Endothelial cell of umbilical vein (primary cell): Measurements from ENCODE around the gene SOX5. TPM values are rescaled to one million over a fixed set of nuclear protein-coding genes. Genes with fewer than 3 reads are reported as not detected.

ENCODE experiments used
- BruUV-seq: library from RNA; stranded (reverse); fragments of 400-500 nt; replicated peaks from 2 replicates; lab custom pipeline; 2021; lab: Mats Ljungman, UMichigan
- CTCF ChIA-PET: fragments of 300-600, 350-600 bp; sonication (Branson Sonifier 250); formaldehyde crosslinking; loops from one replicate; lab custom pipeline; 2021; ENCODE audit warnings: antibody characterized with exemption, inconsistent platforms; lab: Charles Lee
- POLR2A ChIA-PET: fragments of 300-600, 350-600 bp; sonication (Branson Sonifier 250); formaldehyde crosslinking; loops from one replicate; lab custom pipeline; 2021; ENCODE audit warnings: antibody characterized with exemption, inconsistent platforms; lab: Charles Lee
- DNase-seq: peaks from one replicate; pipeline ENCODE4 v3.0.0-alpha.2; 2011; ENCODE audit warnings: low read depth, low spot score
- FAIRE-seq: peaks from 2 replicates; lab custom pipeline; 2011; peaks lifted over from hg19 to GRCh38; lab: Jason Lieb, UNC
- H2AFZ ChIP-seq: 2 replicates; pipeline ENCODE4 v1.6.0; 2012; ENCODE audit warnings: low read depth, low read length, control low read depth, inconsistent platforms
- H3K27ac ChIP-seq: 2 replicates; pipeline ENCODE4 v1.5.1; 2011; ENCODE audit warnings: low read depth, mild to moderate bottlenecking, control low read depth, low read length, moderate library complexity; ENCODE audit not compliant: insufficient read depth
- H3K27me3 ChIP-seq, 2 experiments: 2 replicates each; pipeline versions ENCODE4 v1.6.0 to v1.6.1; 2011; ENCODE audit warnings: low read length in 2 of 2, mixed read lengths in 1 of 2; ENCODE audit not compliant: control insufficient read depth in 2 of 2, insufficient read depth in 2 of 2
- H3K36me3 ChIP-seq, 2 experiments: 2 replicates in 1 of 2; 3 replicates in 1 of 2; pipeline ENCODE4 v1.5.1; 2011; ENCODE audit warnings: low read length in 2 of 2, mild to moderate bottlenecking in 1 of 2, moderate library complexity in 1 of 2; ENCODE audit not compliant: control insufficient read depth in 2 of 2, insufficient read depth in 2 of 2; ENCODE audit errors: extremely low read depth in 1 of 2
- H3K4me1 ChIP-seq: 3 replicates; pipeline ENCODE4 v1.5.1; 2011; ENCODE audit warnings: mild to moderate bottlenecking, low read length; ENCODE audit not compliant: control insufficient read depth, insufficient read depth; ENCODE audit errors: extremely low read depth
- H3K4me2 ChIP-seq: 2 replicates; pipeline ENCODE4 v1.6.1; 2011; ENCODE audit warnings: low read length, control low read depth, mixed read lengths; ENCODE audit not compliant: insufficient read depth
- H3K4me3 ChIP-seq, 3 experiments: fragments of 200-600 bp in 1 of 3; sonication (generic), shearing (Covaris generic) in 1 of 3; replicated peaks in 1 of 3; 2 replicates each; pipeline ENCODE4 v1.5.1; 2011 to 2016; ENCODE audit warnings: control low read depth in 3 of 3, low read length in 3 of 3, mild to moderate bottlenecking in 2 of 3, inconsistent platforms in 1 of 3, low read depth in 1 of 3, moderate library complexity in 1 of 3; ENCODE audit not compliant: insufficient read depth in 1 of 3
- H3K79me2 ChIP-seq: 2 replicates; pipeline ENCODE4 v1.6.0; 2012; ENCODE audit warnings: low read length, inconsistent platforms; ENCODE audit not compliant: control insufficient read depth, insufficient read depth
- H3K9ac ChIP-seq: replicated peaks from 2 replicates; pipeline ENCODE3; 2011; ENCODE audit warnings: low read length, control low read depth; ENCODE audit not compliant: insufficient read depth; ENCODE audit errors: extremely low read depth
- H3K9me1 ChIP-seq: replicated peaks from 3 replicates; pipeline ENCODE4 v1.6.0; 2011; ENCODE audit warnings: mild to moderate bottlenecking, low read length; ENCODE audit not compliant: control insufficient read depth, insufficient read depth; ENCODE audit errors: extremely low read depth
- H3K9me3 ChIP-seq: replicated peaks from 2 replicates; pipeline ENCODE4 v1.5.1; 2012; ENCODE audit warnings: low read length, inconsistent platforms; ENCODE audit not compliant: control insufficient read depth, insufficient read depth
- H4K20me1 ChIP-seq: replicated peaks from 2 replicates; pipeline ENCODE3; 2011; ENCODE audit warnings: mild to moderate bottlenecking, low read length; ENCODE audit not compliant: control insufficient read depth, insufficient read depth; ENCODE audit errors: extremely low read depth
- CTCF ChIP-seq, 2 donors: IDR thresholded peaks; 1 replicate in 1 of 2; 2 replicates in 1 of 2; pipeline ENCODE4 v1.5.1; 2011; ENCODE audit warnings: low read length in 2 of 2, mild to moderate bottlenecking in 2 of 2, moderate library complexity in 2 of 2, control low read depth in 1 of 2, inconsistent platforms in 1 of 2, low read depth in 1 of 2; ENCODE audit not compliant: insufficient read depth in 1 of 2; ENCODE audit errors: extremely low read depth in 1 of 2
- EZH2 ChIP-seq: IDR thresholded peaks from 2 replicates; pipeline ENCODE4 v1.6.1; 2012; ENCODE audit warnings: borderline replicate concordance, low read depth, mild to moderate bottlenecking, moderate library complexity, low read length, inconsistent platforms; ENCODE audit not compliant: severe bottlenecking
- FOS ChIP-seq: IDR thresholded peaks from 2 replicates; pipeline ENCODE4 v1.6.1; 2011; ENCODE audit warnings: mild to moderate bottlenecking, low read length, moderate library complexity, borderline replicate concordance; ENCODE audit not compliant: insufficient read depth
- GATA2 ChIP-seq: IDR thresholded peaks from 2 replicates; pipeline ENCODE4 v1.7.0; 2011; ENCODE audit warnings: low read depth, mild to moderate bottlenecking, moderate library complexity, mixed read lengths, low read length; ENCODE audit not compliant: insufficient read length, insufficient read depth
- JUN ChIP-seq: IDR thresholded peaks from 2 replicates; pipeline ENCODE4 v1.6.1; 2011; ENCODE audit warnings: borderline replicate concordance, low read depth; ENCODE audit not compliant: insufficient read length, insufficient read depth
- MAX ChIP-seq: IDR thresholded peaks from 2 replicates; pipeline ENCODE4 v1.6.1; 2011; ENCODE audit not compliant: insufficient read depth, insufficient read length
- MYC ChIP-seq: IDR thresholded peaks from one replicate; pipeline ENCODE4 v1.6.1; 2011; ENCODE audit warnings: mild to moderate bottlenecking, low read depth, low read length
- POLR2A ChIP-seq: IDR thresholded peaks from 2 replicates; pipeline ENCODE4 v1.6.1; 2012; ENCODE audit warnings: low read depth, mild to moderate bottlenecking, control low read depth, low read length
- POLR2AphosphoS5 ChIP-seq: IDR thresholded peaks from 2 replicates; pipeline ENCODE4 v1.6.1; 2012; ENCODE audit warnings: low read depth, mild to moderate bottlenecking, control low read depth, low read length, moderate library complexity; ENCODE audit not compliant: insufficient read depth
- dilution Hi-C: fragments of 300-500 bp; cut with MboI; formaldehyde crosslinking; loops from one replicate; pipeline ENCODE4 v1.15.0; 2019; ENCODE audit warnings: low sequenced_read_pairs; ENCODE audit not compliant: extremely low pct_ligation_motif_present
- intact Hi-C: fragments of 100-400 bp; cut with micrococcal nuclease; formaldehyde crosslinking; loops from one replicate; pipeline ENCODE4 v1.10.0; 2022
- polyA plus RNA-seq, 4 experiments: library from polyadenylated mRNA; depleted of rRNA in 3 of 4; stranded (reverse) in 3 of 4; unstranded in 1 of 4; fragments of >200 nt; gene quantifications; 2 replicates each; pipeline versions ENCODE4 v1.2.1 to v1.2.3, GENCODE V29; 2011 to 2012; ENCODE audit warnings: missing spikeins in 1 of 4
- total RNA-seq: library from RNA; stranded (reverse); gene quantifications from 2 replicates; pipeline ENCODE4 v1.2.3, GENCODE V29; 2021

SOX5 gene
- total and polyA plus RNA-seq, 2 donors (not counting 3 experiments of a cell fraction or from before 2014, with no cell fraction given): 0.63 to 3.5 TPM

- POLR2A ChIA-PET: no interaction called here
Observed at GRCh38 chr12:23561364-23562345, 387.8 kb downstream of the SOX5 start.

GRCh38 chr12:23560611-23561010, 388.9 kb downstream of the SOX5 start:
- Histone ChIP-seq H3K4me1 (no peaks in the 10 kb centered on the region), H3K9me3 (no peaks in the 10 kb centered on the region), H3K79me2 (no peaks in the 10 kb centered on the region), H3K9me1 (no peaks in the 10 kb centered on the region), H4K20me1 (no peaks in the 10 kb centered on the region), H3K36me3 (no peaks in the 10 kb centered on the region), H2AFZ (no peak overlapping the region), H3K4me3 (no peak overlapping the region), H3K27me3 (no peaks in the 10 kb centered on the region), H3K9ac (no peak overlapping the region), H3K4me2 (no peak overlapping the region), H3K27ac (no peak overlapping the region)
- no TSS peak for BruUV-seq
- dilution Hi-C loops (no loop called here), intact Hi-C loops (no loop called here)
- ChIA-PET CTCF (no interaction called here), POLR2A (no interaction called here)
- no peak for FAIRE-seq
- no peak for DNase-seq
- TF ChIP-seq POLR2A: no peak
- no peak for TF ChIP-seq MYC
- no peak for TF ChIP-seq CTCF (IDR thresholded peaks at IDR 0.05; ENCODE audit: extremely low read depth in 1 of 2, insufficient read depth in 1 of 2, low read depth in 1 of 2, low read length in 2 of 2)
- no peak for TF ChIP-seq MAX
- TF ChIP-seq EZH2: no peak
- TF ChIP-seq POLR2AphosphoS5: no peak
- no peak for TF ChIP-seq FOS
- no peak for TF ChIP-seq GATA2
- TF ChIP-seq JUN: no peak

More at GRCh38 chr12:23561364-23562345, 387.8 kb downstream of the SOX5 start:
- H3K27me3 ChIP-seq: no peaks in the 10 kb centered on the region
- TF ChIP-seq MYC (no peak), JUN (no peak), POLR2A (no peak)
- no peak overlapping the region for H3K4me2 ChIP-seq
- DNase-seq: no peak
- H3K9me1 ChIP-seq: no peaks in the 10 kb centered on the region
- H3K4me1 ChIP-seq: no peaks in the 10 kb centered on the region
- H3K9ac ChIP-seq: no peak overlapping the region
- dilution Hi-C loops (no loop called here), intact Hi-C loops (no loop called here)
- no peaks in the 10 kb centered on the region for H3K79me2 ChIP-seq
- no peak for FAIRE-seq
- no peaks in the 10 kb centered on the region for H3K36me3 ChIP-seq
- no peak overlapping the region for H2AFZ ChIP-seq
- BruUV-seq: no TSS peak
- CTCF ChIA-PET: no interaction called here
- no peak overlapping the region for H3K27ac ChIP-seq
- H4K20me1 ChIP-seq: no peaks in the 10 kb centered on the region
- H3K4me3 ChIP-seq: no peak overlapping the region
- no peaks in the 10 kb centered on the region for H3K9me3 ChIP-seq
